Vagina (tissue), 2 donors: Measurements from ENCODE around the gene SLC26A11. TPM values are rescaled to one million over a fixed set of nuclear protein-coding genes. Genes with fewer than 3 reads are reported as not detected.

Experiments used
- DNase-seq, 2 donors: peaks; one replicate each; pipeline ENCODE4 v3.0.0-alpha.2; 2017; ENCODE audit errors: extremely low spot score in 2 of 2
- H3K27ac ChIP-seq: fragments of 200-600 bp; sonication (generic); one replicate; pipeline ENCODE4 v1.5.1; 2019
- H3K27me3 ChIP-seq: fragments of 200-600 bp; sonication (generic); one replicate; pipeline ENCODE4 v1.5.1; 2019
- H3K36me3 ChIP-seq, 2 donors: fragments of 200-600 bp; sonication (generic); one replicate each; pipeline ENCODE4 v1.5.1; 2017 to 2019
- H3K4me1 ChIP-seq: fragments of 200-600 bp; sonication (generic); one replicate; pipeline ENCODE4 v1.5.1; 2019
- H3K4me3 ChIP-seq, 2 donors: fragments of 200-600 bp; sonication (generic); 1 replicate in 1 of 2; 2 replicates in 1 of 2; pipeline ENCODE4 v1.5.1; 2016 to 2019
- H3K9me3 ChIP-seq: fragments of 200-600 bp; sonication (generic); one replicate; pipeline ENCODE4 v1.5.1; 2019
- CTCF ChIP-seq, 3 experiments: fragments of 450-650 bp in 2 of 3; fragments of 200-600 bp in 1 of 3; sonication (generic) in 1 of 3; IDR thresholded peaks; one replicate each; pipeline ENCODE4 v1.5.1; 2017 to 2019; ENCODE audit warnings: antibody characterized with exemption in 3 of 3, mild to moderate bottlenecking in 2 of 3, moderate library complexity in 2 of 3
- POLR2A ChIP-seq, 2 donors: fragments of 450-650 bp; IDR thresholded peaks; one replicate each; pipeline ENCODE4 v1.6.1; 2017; ENCODE audit warnings: antibody characterized with exemption in 2 of 2, mild to moderate bottlenecking in 2 of 2, moderate library complexity in 2 of 2
- POLR2AphosphoS5 ChIP-seq, 2 donors: sonication (generic); formaldehyde crosslinking; IDR thresholded peaks; one replicate each; pipeline ENCODE4 v1.9.0; 2017; ENCODE audit warnings: antibody characterized with exemption in 2 of 2, mild to moderate bottlenecking in 2 of 2, low read depth in 1 of 2; ENCODE audit not compliant: insufficient read depth in 1 of 2
- intact Hi-C: fragments of 100-400 bp; cut with DNase I; formaldehyde crosslinking; loops from one replicate; pipeline ENCODE4 v1.15.1; 2023
- total RNA-seq: library from RNA; depleted of rRNA; stranded (reverse); fragments of >200 nt; gene quantifications from one replicate; pipeline ENCODE4 v1.2.3, GENCODE V29; 2016

Gene SLC26A11
- total RNA-seq, 1 donor from 2014 or later: 22.8 TPM

- Histone ChIP-seq H3K4me1 (no peaks in the 10 kb centered on the region), H3K9me3 (no peaks in the 10 kb centered on the region), H3K4me3 (no peak overlapping the region), H3K36me3 (peaks cover 0 to 68% of the 10 kb centered on the region in 2 donors), H3K27ac (no peak overlapping the region), H3K27me3 (no peaks in the 10 kb centered on the region)
- DNase-seq: no peak
- intact Hi-C loops: no loop called here
- TF ChIP-seq CTCF (IDR thresholded peaks at IDR 0.05): no peak
- TF ChIP-seq POLR2AphosphoS5 (IDR thresholded peaks at IDR 0.05; ENCODE audit: insufficient read depth in 1 of 2, low read depth in 1 of 2): no peak
- TF ChIP-seq POLR2A (IDR thresholded peaks at IDR 0.05): no peak
Observed at GRCh38 chr17:80290156-80290555, 69.9 kb downstream of the SLC26A11 start.

GRCh38 chr17:80291260-80291659, 71.0 kb downstream of the SLC26A11 start:
- TF ChIP-seq CTCF (IDR thresholded peaks at IDR 0.05) (no peak), POLR2A (IDR thresholded peaks at IDR 0.05) (no peak), POLR2AphosphoS5 (IDR thresholded peaks at IDR 0.05; ENCODE audit: insufficient read depth in 1 of 2, low read depth in 1 of 2) (no peak)
- Histone ChIP-seq H3K27ac (no peak overlapping the region), H3K4me1 (no peaks in the 10 kb centered on the region), H3K9me3 (no peaks in the 10 kb centered on the region), H3K36me3 (peaks cover 0 to 79% of the 10 kb centered on the region in 2 donors), H3K4me3 (no peak overlapping the region), H3K27me3 (no peaks in the 10 kb centered on the region)
- intact Hi-C loops: no loop called here
- DNase-seq: no peak

DNA sequence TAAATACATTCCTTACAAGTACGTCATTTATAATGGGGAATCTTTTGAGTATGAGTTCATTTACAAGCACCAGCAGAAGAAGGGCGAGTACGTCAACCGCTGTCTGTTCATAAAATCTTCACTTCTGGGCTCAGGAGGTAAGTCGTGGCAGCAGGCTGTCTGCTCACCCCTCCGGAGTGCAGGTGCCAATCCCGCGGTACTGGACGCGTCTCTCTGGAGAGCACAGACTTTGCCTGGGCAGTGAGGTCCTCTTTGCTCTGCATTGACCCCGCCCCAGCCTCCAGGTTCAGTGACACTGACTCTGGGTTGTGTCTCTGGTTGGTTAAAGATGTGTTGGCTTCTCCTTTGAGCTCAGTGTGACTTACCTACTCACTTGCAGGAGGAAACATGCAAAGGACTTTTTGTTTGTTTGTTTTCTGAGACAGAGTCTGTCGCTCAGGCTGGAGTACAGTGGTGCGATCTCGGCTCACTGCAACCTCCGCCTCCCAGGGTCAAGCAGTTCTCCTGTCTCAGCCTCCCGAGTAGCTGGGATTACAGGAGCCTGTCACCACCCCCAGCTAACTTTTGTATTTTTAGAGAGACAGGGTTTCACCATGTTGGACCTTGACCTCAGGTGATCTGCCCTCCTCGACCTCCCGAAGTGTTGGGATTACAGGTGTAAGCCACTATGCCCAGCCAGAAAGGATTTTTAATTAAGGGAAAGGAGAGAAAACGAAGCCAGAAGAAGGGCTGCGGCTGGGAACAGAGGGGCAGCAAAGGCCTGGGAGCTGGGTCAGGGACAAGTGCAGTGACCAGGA, 71.7 kb downstream of the SLC26A11 start:
- no peak for TF ChIP-seq CTCF (IDR thresholded peaks at IDR 0.05)
- TF ChIP-seq POLR2A (IDR thresholded peaks at IDR 0.05): no peak
- no peak for TF ChIP-seq POLR2AphosphoS5 (IDR thresholded peaks at IDR 0.05; ENCODE audit: insufficient read depth in 1 of 2, low read depth in 1 of 2)
- intact Hi-C loops: no loop called here
- no peak overlapping the region for H3K4me3 ChIP-seq
- DNase-seq: no peak
- no peaks in the 10 kb centered on the region for H3K9me3 ChIP-seq
- H3K27ac ChIP-seq: no peak overlapping the region
- H3K36me3 ChIP-seq: peaks cover 0 to 85% of the 10 kb centered on the region in 2 donors
- no peaks in the 10 kb centered on the region for H3K27me3 ChIP-seq
- no peaks in the 10 kb centered on the region for H3K4me1 ChIP-seq

GRCh38 chr17:80292521-80292971, 72.3 kb downstream of the SLC26A11 start:
- Histone ChIP-seq H3K9me3 (no peaks in the 10 kb centered on the region), H3K4me3 (no peak overlapping the region), H3K27ac (no peak overlapping the region), H3K36me3 (peaks cover 0 to 89% of the 10 kb centered on the region in 2 donors), H3K4me1 (no peaks in the 10 kb centered on the region), H3K27me3 (no peaks in the 10 kb centered on the region)
- intact Hi-C loops: no loop called here
- no peak for TF ChIP-seq POLR2A (IDR thresholded peaks at IDR 0.05)
- TF ChIP-seq POLR2AphosphoS5 (IDR thresholded peaks at IDR 0.05; ENCODE audit: insufficient read depth in 1 of 2, low read depth in 1 of 2): no peak
- no peak for TF ChIP-seq CTCF (IDR thresholded peaks at IDR 0.05)
- no peak for DNase-seq

GRCh38 chr17:80294210-80294609, 74.0 kb downstream of the SLC26A11 start:
- H3K27ac ChIP-seq: no peak overlapping the region
- H3K9me3 ChIP-seq: no peaks in the 10 kb centered on the region
- TF ChIP-seq CTCF (IDR thresholded peaks at IDR 0.05): no peak
- TF ChIP-seq POLR2A (IDR thresholded peaks at IDR 0.05): no peak
- no peak for TF ChIP-seq POLR2AphosphoS5 (IDR thresholded peaks at IDR 0.05; ENCODE audit: insufficient read depth in 1 of 2, low read depth in 1 of 2)
- H3K4me1 ChIP-seq: no peaks in the 10 kb centered on the region
- no peak for DNase-seq
- H3K27me3 ChIP-seq: no peaks in the 10 kb centered on the region
- no peak overlapping the region for H3K4me3 ChIP-seq
- peaks cover 0 to 91% of the 10 kb centered on the region in 2 donors for H3K36me3 ChIP-seq
- intact Hi-C loops: no loop called here
